OCI-M2 (cell line): ENCODE data around the gene ANKS3.
A peak's percentile ranks its signal among the peaks of the same experiment; 100 is the strongest.

Experiments used
- DNase-seq: peaks from one replicate; lab custom pipeline; 2025; ENCODE audit not compliant: unreplicated experiment; lab: John Stamatoyannopoulos, UW

Gene ANKS3, protein sequence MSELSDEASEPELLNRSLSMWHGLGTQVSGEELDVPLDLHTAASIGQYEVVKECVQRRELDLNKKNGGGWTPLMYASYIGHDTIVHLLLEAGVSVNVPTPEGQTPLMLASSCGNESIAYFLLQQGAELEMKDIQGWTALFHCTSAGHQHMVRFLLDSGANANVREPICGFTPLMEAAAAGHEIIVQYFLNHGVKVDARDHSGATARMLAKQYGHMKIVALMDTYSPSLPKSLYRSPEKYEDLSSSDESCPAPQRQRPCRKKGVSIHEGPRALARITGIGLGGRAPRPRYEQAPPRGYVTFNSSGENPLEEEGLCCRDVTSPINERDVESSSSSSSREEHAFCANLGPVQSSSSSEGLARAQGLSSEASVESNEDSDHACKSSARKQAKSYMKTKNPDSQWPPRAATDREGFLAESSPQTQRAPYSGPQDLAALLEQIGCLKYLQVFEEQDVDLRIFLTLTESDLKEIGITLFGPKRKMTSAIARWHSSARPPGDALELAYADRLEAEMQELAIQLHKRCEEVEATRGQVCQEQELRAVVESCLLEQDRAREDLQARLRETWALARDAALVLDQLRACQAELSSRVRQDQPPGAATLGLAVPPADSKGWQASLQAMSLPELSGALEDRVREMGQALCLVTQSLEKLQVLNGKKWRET

DNA sequence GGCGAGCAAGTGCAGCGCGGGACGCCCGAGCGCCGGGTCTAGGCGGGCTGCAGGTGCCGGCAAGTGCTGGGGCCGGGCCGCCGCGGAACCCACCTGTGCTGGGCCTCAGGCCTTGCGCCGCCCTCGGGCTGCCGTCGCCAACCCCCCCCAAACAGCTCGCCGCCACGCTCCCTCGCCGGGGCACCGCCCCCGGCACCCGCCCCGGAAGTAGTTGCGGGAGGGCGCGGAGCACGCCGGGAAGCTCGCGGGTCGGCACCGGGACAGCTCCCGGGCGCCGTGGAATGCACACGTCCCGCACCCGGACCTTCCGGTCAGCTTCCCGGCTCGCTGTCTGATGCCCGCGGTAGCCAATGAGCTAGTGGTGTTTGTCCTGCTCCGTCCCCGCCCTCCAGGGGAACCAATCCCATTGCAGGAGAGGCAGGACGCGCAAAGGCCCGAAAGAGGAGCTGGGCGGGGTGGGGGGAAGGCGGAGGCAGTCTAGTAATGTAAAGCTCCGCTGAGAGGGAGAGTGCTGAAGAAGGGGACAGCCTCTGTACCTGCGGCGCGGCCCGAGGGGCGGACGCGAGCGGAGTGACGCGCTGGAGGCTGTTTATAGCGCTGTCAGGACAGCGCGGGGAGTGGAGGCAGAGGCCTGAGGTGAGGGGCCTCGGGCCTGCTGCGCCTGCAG is at the start of gene ANKS3, which contains the start of gene DNAAF8:
TSS of gene ANKS3 (minus strand) at position 209 of the 667 bp plus-strand sequence. CDS start 4,122 bp downstream, outside the sequence.
TSS of gene DNAAF8 (plus strand) at position 475 of the 667 bp plus-strand sequence. CDS start 1,978 bp downstream, outside the sequence.
- DNase-seq, result peak; percentile 38

DNA sequence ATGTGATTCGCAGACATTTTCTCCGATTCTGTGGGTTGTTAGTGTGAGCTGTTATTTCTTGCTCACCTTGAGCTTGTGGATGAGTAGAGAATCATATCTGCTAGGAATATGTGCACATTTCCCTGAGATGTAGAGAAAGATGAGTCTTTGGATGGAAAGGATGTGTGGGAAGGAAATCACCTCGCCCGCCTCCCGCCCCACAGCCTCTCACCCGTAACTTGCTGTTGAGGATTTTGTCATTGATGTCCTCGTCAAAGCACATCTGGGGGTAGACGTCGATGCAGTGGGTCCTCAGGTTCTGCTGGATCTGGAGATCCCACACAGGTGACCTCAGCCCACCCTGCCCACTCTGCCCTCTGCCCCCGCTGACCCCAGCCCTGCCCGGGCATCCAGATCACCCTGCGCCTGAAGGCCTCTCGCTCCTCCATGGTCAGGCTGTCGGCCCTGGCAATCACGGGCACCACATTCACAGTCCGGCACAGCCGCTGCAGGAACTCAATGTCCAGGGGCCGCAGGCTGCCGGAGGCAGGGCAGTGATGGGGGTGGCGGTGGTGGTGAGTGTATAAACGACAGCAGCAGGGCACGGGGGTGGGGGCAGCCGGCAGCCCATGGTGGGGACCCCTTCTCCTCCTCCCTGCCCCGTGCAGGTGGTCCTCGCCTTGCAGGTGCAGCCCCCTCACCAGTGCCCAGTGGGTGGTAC is 49.3 kb upstream of the ANKS3 start:
- no peak for DNase-seq

DNA sequence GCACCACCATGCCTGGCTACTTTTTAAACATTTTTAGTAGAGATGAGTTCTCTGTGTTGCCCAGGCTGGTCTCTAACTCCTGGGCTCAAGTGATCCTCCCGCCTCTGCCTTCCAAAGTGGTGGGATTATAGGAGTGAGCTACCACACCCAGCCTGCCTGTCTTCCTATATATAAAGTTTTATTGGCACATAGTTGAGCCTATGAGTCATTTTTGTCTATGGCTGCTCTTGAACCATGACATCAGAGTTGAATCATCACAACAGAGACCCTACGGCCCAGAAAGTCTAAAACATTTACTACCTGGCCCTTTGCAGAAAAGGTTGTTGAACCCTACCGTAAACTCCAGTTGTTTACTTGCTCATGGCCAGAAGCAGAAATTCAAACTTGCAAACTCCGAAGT is 46.2 kb upstream of the ANKS3 start:
- no peak for DNase-seq

DNA sequence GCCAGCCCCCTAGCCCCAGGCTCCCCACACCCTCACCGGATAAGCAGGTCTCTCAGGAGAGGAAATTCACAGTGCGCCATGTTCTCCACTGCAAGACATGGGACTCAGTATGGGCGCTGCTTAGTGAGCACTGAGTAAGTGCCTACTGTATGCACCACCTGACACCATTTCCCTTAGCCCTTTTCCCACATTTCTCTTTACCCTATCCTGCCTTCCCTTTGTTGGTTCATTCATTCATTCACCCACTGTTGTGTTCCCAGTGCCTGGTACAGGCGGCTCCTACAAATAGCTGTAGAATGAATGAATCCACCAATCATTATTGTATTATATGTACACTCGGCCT is 44.0 kb upstream of the ANKS3 start:
- no peak for DNase-seq

DNA sequence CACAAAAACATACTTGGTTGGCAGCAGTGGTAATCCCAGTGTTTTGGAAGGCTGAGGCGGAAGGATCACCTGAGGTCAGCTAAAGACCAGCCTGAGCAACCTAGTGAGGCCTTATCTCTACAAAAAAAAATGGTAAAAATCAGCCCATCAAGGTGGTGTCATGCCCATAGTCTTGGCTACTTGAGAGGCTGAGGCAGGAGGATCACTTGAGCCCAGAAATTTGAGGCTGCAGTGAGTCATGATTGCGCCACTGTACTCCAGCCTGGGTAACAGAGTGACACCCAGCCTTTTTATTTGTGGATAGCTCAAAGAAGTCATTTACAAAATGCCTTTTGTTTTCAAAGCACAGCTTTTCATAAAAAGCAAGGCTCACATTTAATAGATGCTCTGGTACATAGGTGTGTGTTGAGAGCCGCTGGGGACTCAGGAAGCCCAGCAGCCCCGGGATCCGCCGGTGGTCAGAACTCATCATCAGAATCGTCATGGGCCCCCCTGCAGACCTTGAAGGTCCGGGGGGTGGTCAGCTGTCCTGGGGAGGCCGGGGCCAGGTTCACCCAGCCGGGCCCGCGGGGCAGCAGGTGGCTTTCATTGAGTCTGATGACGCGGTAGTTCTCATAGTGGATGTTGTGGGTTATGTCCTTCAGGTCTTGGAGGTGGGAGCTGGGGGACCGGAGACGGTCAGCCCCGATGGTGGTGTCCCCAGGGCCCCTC is 43.4 kb upstream of the ANKS3 start:
- no peak for DNase-seq

DNA sequence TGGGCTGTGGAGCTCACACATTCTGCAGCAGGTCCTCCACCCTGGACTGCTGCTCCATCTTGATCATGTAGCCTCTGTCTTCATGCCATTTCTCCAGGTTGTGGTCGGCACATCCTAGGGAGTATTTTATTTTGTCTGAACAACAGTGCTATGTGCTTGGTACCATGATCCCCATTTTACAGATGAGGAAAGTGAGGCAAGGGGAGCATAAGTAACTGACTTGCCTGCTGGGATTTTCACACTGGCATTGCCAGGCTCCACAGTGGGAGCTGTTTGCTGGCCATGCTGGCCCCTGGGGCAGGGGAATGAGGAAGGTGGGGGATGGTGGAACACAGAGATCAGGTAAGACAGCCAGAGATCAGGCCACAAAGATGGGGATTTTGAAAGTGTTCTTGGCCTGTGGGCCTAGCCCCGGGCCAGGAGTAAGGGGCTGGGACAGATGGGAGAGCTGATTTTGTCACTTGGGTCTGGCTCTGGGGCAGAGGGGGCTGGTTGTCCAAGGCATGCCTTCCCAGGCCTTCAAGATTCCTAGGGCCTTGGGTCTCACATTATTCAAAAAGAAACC is 42.2 kb upstream of the ANKS3 start:
- no peak for DNase-seq

DNA sequence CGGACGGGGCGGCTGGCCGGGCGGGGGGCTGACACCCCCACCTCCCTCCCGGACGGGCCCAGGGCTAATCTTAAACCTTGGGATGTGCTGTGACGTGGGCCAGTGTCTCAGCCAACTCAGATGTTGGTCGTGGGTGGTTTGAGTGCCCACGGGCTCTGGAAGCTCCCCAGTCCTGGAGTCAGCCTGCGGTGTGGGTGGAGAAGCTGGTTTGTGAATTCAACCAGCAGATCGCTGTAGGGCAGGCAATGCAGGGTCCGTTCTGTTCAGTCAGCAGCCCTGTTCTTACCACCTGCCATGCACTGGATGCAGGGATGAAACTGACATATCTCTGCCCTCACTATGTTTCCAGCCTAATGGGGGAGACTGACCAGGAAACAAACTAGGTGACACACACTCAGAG is 40.9 kb upstream of the ANKS3 start:
- DNase-seq, result no peak

DNA sequence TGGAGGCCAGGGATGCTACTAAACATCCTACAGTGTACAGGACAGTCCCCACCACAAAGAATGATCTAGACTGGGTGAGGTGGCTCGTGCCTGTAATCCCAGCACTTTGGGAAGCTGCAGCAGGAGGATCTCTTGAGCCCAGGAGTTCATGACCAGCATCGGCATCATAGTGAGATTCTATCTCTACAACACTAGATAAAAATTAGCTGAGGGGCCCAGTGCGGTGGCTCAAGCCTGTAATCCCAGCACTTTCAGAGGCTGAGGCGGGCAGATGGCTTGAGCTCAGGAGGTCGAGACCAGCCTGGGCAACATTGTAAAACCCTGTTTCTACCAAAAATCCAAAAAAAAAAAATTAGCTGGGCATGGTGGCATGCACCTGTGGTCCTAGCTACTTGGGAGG is 38.3 kb upstream of the ANKS3 start:
- DNase-seq, result no peak

DNA sequence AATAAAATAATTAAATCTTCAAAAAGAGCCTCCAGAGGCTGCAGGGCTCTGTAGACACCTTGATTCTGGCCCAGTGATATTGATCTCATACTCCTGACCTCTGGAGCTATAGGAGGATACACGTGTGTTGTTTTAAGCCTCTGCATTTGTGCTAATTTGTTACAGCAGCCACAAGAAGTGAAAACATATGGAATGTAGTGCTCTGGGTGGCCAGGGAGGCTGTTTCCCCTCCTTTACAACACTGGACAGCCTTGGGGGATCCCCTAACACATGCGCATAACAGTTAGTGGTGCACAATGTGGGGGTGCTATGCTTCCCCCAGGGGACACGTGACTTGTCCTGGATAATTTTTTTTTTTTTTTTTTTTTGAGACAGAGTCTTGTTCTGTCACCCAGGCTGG is 37.6 kb upstream of the ANKS3 start:
- DNase-seq, result no peak

DNA sequence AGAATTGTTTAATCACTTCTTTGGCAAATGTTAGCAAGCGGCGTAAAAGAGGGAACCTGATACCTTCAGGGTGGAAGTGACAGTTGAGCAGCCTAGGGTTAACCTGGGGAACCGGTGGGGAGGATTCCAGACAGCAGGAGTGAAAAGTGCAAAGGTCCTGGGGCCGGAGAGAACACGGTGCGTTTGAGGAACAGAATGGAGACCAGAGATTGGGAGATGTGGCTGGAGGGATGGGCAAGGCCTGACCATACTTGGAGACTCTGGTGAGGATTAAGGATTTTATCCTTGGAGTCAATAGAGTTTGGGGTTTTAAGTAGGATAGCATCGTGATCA is 35.2 kb upstream of the ANKS3 start:
- DNase-seq, result no peak

DNA sequence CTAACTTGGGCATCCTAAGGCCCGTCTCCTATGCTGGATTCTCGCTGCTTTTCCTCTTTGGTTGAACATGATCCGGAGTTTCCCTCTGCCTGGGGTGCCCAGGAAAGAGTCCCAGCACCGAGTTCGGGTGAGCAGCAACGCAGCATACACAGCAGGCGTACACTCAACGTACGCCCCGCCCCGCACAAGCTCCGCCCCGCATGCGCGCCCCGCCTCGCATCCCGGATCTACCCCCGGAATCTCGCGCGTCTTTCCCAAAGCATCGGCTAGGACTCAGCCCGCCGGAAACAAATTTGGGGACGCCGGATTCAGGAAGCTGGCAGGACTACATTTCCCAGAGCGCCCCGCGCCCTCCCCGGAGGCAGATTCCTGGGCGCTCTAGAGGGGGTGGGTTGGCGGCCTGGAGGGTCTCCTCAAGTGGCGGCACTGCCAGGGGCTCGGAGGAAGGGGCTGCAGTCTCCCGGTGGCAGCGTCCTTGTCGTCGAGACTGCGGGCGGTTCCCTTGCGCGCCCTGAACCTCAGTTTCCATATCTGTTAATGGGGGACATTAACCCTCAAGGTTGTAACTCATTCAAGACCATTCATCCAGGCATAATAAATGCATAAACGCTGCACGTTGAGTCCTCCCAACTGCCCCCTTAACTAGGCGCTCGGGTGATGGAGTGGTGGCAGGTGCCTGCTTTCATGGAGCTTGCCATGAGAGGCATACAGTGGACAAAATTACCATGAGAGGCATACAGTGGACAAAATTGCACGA is 34.7 kb upstream of the ANKS3 start:
- DNase-seq, result peak; percentile 59

DNA sequence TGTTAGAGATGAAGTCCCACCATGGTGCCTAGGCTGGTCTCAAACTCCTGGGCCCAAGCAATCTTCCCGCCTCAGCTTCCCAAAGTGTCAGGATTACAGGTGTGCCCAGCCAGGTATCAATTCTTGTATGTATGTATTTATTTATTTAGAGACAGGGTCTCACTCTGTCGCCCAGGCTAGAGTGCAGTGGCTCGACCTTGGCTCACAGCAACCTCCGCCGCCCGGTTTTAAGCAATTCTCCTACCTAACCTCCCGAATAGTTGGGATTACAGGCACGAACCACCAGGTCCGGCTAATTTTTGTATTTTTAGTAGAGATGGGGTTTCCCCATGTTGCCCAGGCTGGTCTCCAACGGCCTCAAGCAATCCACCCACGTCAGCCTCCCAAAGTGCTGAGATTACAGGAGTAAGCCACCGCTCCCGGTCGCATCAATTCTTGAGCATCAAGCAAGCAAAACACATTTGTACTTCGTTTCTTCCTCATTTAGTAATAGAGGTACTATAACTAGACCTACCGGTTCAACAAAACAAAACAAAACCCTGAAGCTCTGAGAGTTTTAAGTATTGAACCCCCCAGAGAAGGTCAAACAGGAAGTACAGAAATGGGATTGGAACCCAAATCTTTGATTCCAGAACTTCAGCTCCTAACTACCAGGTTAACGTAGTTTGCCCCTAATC is 33.9 kb upstream of the ANKS3 start:
- DNase-seq, result no peak

DNA sequence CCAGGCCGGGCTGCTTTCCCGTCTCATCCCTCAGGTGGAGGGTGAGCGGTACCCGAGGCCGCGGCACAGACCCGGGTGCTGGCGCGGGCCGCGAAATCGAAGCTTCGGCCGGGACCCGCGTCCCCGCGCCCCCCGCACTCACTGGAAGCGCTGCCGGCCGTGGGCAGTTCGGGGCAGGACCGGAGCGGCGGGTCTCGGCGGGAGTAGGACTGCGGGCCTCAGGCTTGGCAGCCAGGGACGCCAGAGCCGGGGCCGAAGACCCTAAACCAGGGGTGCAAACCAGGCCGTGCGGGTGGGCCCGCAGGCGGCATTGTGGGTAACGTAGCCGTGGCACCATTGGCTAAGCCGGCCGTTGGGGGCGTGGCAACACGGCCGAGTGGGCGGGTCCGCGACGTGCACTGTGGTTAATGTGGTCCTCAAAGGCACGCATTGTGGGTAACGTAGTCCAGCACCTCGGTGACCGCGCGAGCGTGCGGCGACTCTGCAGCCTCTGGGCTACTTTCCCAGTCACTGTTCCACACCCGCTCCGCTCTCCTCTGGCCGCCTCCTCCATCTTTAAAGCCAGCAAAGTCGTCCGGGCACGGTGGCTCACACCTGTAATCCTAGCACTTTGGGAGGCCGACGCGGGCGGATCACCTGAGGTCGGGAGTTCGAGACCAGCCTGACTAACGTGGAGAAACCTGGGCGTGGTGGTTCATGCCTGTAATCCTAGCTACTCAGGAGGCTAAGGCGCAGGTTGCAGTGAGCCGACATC is 33.0 kb upstream of the ANKS3 start, which contains the start of gene ZNF500:
TSS of gene ZNF500 (minus strand) at position 288 of the 754 bp plus-strand sequence. CDS start 1,184 bp downstream, outside the sequence.
- peak; percentile 86 for DNase-seq

DNA sequence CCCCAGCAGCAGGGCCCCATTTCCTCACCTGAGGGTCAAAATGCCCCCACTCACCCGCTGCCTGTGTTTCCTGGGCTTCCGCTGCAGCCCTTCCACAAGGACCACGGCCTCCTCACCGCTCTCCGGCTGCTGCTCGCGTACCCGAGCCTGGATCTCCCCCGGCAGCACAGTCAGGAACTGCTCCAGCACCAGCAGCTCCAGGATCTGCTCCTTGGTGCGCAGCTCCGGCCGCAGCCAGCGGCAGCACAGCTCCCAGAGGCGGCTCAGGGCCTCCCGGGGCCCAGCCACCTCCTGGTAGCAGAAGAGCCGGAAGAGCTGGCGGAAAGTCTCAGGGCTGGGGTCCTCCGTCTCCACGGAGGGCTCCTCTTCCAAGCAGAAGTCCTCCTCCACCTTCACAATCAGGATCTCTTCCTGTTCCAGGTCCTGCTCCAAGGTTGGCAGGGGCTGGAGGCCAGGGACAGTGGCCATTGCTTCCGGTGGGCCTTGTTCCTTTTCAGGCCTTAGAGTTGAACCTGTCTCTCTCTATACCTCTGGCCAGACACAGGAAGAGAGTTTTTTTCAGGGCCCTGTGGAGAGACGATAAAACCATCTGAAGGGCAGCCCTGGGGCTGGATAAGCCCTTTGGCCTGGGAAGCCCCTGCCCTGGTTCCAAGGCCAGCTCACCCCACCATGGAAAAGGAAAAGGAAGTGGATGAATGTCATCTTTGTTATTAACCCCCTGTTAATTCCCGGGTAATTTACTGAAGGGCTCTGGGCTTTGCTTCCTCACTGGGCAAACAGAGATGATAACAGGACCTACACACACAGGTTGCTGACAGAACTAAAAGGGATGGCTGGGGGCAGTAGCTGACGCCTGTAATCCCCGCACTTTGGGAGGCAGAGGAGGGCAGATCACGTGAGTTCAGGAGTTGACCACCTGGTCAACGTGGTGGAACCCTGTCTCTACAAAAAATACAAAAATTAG is 31.7 kb upstream of the ANKS3 start:
- DNase-seq, result no peak

DNA sequence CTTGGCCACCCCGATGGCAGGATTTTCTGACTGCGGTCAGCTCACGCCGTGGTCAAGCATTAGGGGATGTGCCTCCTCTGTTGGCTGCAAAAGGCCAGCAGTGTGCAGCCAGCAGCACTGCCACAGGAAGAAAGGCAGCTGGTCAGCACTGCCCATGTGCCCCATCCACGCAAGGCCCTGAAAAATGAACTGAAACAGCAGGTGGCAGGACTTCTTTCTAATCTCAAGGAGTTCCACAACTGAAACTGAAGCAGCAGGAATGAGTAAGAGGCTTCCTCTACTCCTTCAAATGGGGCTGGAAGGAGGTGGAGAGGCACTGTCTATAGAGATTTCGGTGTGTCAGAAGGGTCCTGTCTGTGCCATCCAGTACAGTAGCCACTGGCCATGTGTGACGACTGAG is 29.7 kb upstream of the ANKS3 start:
- DNase-seq, result no peak

DNA sequence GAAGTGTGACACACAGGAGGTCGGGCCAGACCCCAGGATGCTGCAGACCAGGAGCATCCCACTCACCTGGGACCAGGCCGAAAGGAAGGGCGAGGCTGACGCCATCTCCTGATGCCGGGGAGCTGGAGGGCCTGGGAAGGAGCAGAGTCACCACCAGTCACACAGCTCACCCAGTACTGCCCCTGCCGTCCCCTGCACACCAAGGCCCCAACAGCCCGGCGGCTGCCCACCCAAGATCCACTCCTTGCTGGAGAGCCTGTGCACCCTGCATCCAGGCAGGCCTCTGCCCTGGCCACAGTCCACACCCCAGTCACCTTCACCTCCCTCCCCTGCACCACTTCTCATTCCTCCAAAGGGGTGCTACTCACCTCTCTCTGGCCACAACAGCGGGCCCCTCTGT is 28.1 kb upstream of the ANKS3 start:
- no peak for DNase-seq

DNA sequence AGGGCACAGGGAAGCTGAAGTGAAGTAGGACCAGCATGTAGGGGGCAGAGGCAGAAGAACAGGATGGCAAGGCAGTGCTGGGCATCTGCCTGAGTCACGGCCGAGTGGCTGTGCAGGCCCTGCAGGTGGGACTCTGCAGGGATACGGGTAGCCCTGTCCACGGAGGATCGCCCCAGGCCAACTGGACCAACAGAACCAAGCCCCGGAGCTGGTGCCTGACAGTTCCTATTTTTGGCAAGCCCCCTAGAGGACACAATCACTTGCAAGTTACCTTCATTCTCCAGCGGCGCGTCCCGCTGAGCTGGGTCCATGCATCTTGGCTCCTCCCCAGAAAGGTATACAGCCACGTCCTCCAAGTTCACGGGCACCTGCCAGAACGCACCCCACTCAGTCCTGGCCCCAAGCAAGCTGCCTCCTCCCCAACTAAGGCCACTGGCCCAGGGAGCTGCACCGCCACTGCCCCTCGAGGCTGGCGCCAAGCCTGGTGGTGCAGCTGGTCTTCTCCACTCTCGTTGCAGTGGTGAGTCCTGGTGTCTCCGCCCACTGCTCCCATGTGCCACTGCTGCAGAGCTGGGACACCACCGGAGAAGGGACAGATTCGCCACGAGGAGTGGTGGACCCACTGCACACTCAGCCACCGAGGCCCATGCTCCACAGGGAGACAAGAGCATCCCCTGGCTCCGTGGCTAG is 26.3 kb upstream of the ANKS3 start:
- DNase-seq, result no peak
